HG03520 (cell line): ENCODE data around the gene USP9X.
"Not testable (repeated sequence)": the region's sequence is repeated elsewhere in the genome, so short reads cannot be mapped to it uniquely, and the experiment has no call there.

Source experiments
- ATAC-seq: cut with Tn5 transposase; IDR thresholded peaks from one replicate; pipeline ENCODE4 v1.9.1; 2021; ENCODE audit warnings: mild to moderate bottlenecking, moderate library complexity; ENCODE audit not compliant: unreplicated experiment

The USP9X gene

GRCh38 chrX:41084893-41085511 is at the start of gene USP9X:
Gene USP9X, plus strand, starts transcription at chrX:41085445. Its CDS starts 38,184 bp downstream, at chrX:41123629.
- ATAC-seq, result peak; percentile 42

- no peak for ATAC-seq
These were observed 49.7 kb upstream of the USP9X start for GRCh38 chrX:41035582-41035981.

GRCh38 chrX:41036668-41037326 is 48.4 kb upstream of the USP9X start:
- ATAC-seq, result no peak

- no peak for ATAC-seq
These were observed 42.0 kb upstream of the USP9X start for GRCh38 chrX:41043196-41043595.

GRCh38 chrX:41043674-41044345 is 41.4 kb upstream of the USP9X start:
- ATAC-seq, result no peak

GRCh38 chrX:41045960-41046567 is 39.2 kb upstream of the USP9X start:
- ATAC-seq, result no peak

- ATAC-seq, result no peak
These were observed 37.2 kb upstream of the USP9X start for GRCh38 chrX:41047878-41048534.

GRCh38 chrX:41050359-41050758 is 34.9 kb upstream of the USP9X start:
- ATAC-seq, result no peak

GRCh38 chrX:41051288-41051687 is 34.0 kb upstream of the USP9X start:
- ATAC-seq, result no peak

GRCh38 chrX:41055740-41056139 is 29.5 kb upstream of the USP9X start:
- ATAC-seq, result no peak

GRCh38 chrX:41063276-41063675 is 22.0 kb upstream of the USP9X start:
- not testable (repeated sequence) for ATAC-seq

GRCh38 chrX:41064018-41064417 is 21.2 kb upstream of the USP9X start:
- no peak for ATAC-seq

- ATAC-seq, result no peak
These were observed 18.9 kb upstream of the USP9X start for GRCh38 chrX:41066391-41066790.

GRCh38 chrX:41066969-41067368 is 18.3 kb upstream of the USP9X start:
- ATAC-seq, result no peak

GRCh38 chrX:41067721-41068120 is 17.5 kb upstream of the USP9X start:
- ATAC-seq, result no peak

GRCh38 chrX:41076742-41077141 is 8.5 kb upstream of the USP9X start:
- ATAC-seq, result no peak

GRCh38 chrX:41081821-41082220 is 3.4 kb upstream of the USP9X start:
- ATAC-seq, result no peak

- no peak for ATAC-seq
These were observed 2.5 kb upstream of the USP9X start for GRCh38 chrX:41082783-41083182.

GRCh38 chrX:41084044-41084892 is 977 bp upstream of the USP9X start:
- peak; percentile 60 for ATAC-seq

- ATAC-seq, result peak; percentile 23
These were observed 250 bp downstream of the USP9X start for GRCh38 chrX:41085512-41085877.
